HepG2 (cell line): ENCODE measurements around the gene NAIF1. TPM values are rescaled to one million over a fixed set of nuclear protein-coding genes. Genes with fewer than 3 reads are reported as not detected.

ENCODE experiments used
- CEBPB ChIP-seq: IDR thresholded peaks from 2 replicates; pipeline ENCODE4 v1.6.1; 2011; ENCODE audit warnings: low read depth, low read length, improper control_type of control experiment, borderline replicate concordance
- HOMEZ ChIP-seq: IDR thresholded peaks from 2 replicates; pipeline ENCODE4 v1.6.1; 2016; ENCODE audit warnings: low read depth
- ISL2 ChIP-seq: sonication (generic); formaldehyde crosslinking; IDR thresholded peaks from 2 replicates; pipeline ENCODE4 v1.5.0; 2020; ENCODE audit warnings: missing genetic modification reagents
- MTA1 ChIP-seq: sonication (generic); formaldehyde crosslinking; IDR thresholded peaks from 2 replicates; pipeline ENCODE4 v1.4.0; 2020; ENCODE audit warnings: missing genetic modification reagents, mild to moderate bottlenecking, borderline replicate concordance
- NCOA1 ChIP-seq: sonication (generic); formaldehyde crosslinking; IDR thresholded peaks from 2 replicates; pipeline ENCODE4 v1.9.0; 2021; ENCODE audit warnings: missing genetic modification reagents
- RXRA ChIP-seq: sonication (generic); formaldehyde crosslinking; IDR thresholded peaks from 2 replicates; pipeline ENCODE4 v1.5.1; 2020; ENCODE audit warnings: missing genetic modification reagents
- SNAI1 ChIP-seq: sonication (generic); formaldehyde crosslinking; IDR thresholded peaks from 2 replicates; pipeline ENCODE4 v1.5.0; 2020; ENCODE audit warnings: mild to moderate bottlenecking, missing genetic modification reagents, borderline replicate concordance
- TBX2 ChIP-seq: sonication (generic); formaldehyde crosslinking; IDR thresholded peaks from 2 replicates; pipeline ENCODE4 v1.5.0; 2020; ENCODE audit warnings: missing genetic modification reagents, mild to moderate bottlenecking, borderline replicate concordance
- ZBTB1 ChIP-seq: sonication (generic); formaldehyde crosslinking; IDR thresholded peaks from 2 replicates; pipeline ENCODE4 v1.4.0; 2020; ENCODE audit warnings: missing genetic modification reagents, borderline replicate concordance
- ZNF326 ChIP-seq: sonication (generic); formaldehyde crosslinking; IDR thresholded peaks from 2 replicates; pipeline ENCODE4 v1.4.0; 2020; ENCODE audit warnings: missing genetic modification reagents, borderline replicate concordance
- ZNF432 ChIP-seq: sonication (generic); formaldehyde crosslinking; IDR thresholded peaks from 2 replicates; pipeline ENCODE4 v1.5.0; 2020; ENCODE audit warnings: missing genetic modification reagents, mild to moderate bottlenecking, borderline replicate concordance
- ZNF510 ChIP-seq: sonication (generic); formaldehyde crosslinking; IDR thresholded peaks from 2 replicates; pipeline ENCODE4 v1.4.0; 2020; ENCODE audit warnings: low read depth, mild to moderate bottlenecking, missing genetic modification reagents
- ZNF574 ChIP-seq: sonication (generic); formaldehyde crosslinking; IDR thresholded peaks from 2 replicates; pipeline ENCODE4 v1.4.0; 2020; ENCODE audit warnings: missing genetic modification reagents
- ZNF770 ChIP-seq: sonication (generic); formaldehyde crosslinking; IDR thresholded peaks from 2 replicates; pipeline ENCODE4 v1.5.0; 2020; ENCODE audit warnings: mild to moderate bottlenecking, missing genetic modification reagents
- polyA plus RNA-seq, 8 experiments: library from polyadenylated mRNA; depleted of rRNA in 3 of 8; stranded (reverse) in 7 of 8; unstranded in 1 of 8; fragments of >200 nt; fragmentation: Illumina TruSeq in 4 of 8; extraction: Trizol in 4 of 8; gene quantifications; 2 replicates each; pipeline versions ENCODE4 v1.2.1 to v1.2.3, GENCODE V29; 2011 to 2016; ENCODE audit warnings: low read depth in 4 of 8, missing spikeins in 1 of 8, mixed read lengths in 1 of 8; ENCODE audit not compliant: insufficient read depth in 1 of 8
- total RNA-seq, 5 experiments: library from RNA; depleted of rRNA; stranded (reverse); fragments of >200 nt; fragmentation: Illumina TruSeq; extraction: Trizol; gene quantifications; 2 replicates each; pipeline ENCODE4 v1.2.3, GENCODE V29; 2016; ENCODE audit warnings: low read depth in 1 of 5
- TF ChIP-seq, protein P1 (sequence below): sonication (generic); formaldehyde crosslinking; IDR thresholded peaks from 2 replicates; pipeline ENCODE4 v1.5.1; 2020; ENCODE audit warnings: mild to moderate bottlenecking, missing genetic modification reagents
- TF ChIP-seq, protein P2 (sequence below): sonication (generic); formaldehyde crosslinking; IDR thresholded peaks from 2 replicates; pipeline ENCODE4 v1.9.0; 2022; ENCODE audit warnings: low read depth, missing genetic modification reagents

The NAIF1 gene
- total and polyA plus RNA-seq, 2 of the 13 experiments (the other 11 are each of a cell fraction or from before 2014, with no cell fraction given): 6.0 to 6.9 TPM

- TF ChIP-seq, protein P1, sequence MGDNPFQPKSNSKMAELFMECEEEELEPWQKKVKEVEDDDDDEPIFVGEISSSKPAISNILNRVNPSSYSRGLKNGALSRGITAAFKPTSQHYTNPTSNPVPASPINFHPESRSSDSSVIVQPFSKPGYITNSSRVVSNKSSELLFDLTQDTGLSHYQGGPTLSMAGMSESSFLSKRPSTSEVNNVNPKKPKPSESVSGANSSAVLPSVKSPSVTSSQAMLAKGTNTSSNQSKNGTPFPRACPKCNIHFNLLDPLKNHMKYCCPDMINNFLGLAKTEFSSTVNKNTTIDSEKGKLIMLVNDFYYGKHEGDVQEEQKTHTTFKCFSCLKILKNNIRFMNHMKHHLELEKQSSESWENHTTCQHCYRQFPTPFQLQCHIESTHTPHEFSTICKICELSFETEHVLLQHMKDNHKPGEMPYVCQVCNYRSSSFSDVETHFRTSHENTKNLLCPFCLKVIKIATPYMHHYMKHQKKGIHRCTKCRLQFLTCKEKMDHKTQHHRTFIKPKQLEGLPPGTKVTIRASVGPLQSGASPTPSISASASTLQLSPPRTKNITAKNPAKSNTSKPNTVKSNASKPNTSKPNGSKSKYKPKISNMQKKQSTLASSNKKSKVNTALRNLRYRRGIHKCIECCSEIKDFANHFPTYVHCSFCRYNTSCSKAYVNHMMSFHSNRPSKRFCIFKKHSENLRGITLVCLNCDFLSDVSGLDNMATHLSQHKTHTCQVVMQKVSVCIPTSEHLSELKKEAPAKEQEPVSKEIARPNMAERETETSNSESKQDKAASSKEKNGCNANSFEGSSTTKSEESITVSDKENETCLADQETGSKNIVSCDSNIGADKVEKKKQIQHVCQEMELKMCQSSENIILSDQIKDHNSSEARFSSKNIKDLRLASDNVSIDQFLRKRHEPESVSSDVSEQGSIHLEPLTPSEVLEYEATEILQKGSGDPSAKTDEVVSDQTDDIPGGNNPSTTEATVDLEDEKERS (CRISPR knock-in tag): no peak
- TF ChIP-seq ISL2 (CRISPR knock-in tag) (0 out of 2 replicates have a peak, but pooled peaks have one; percentile 23), ZNF574 (CRISPR knock-in tag) (no peak; the same call in 1 of the 2 replicates), CEBPB (no peak), MTA1 (CRISPR knock-in tag) (0 out of 2 replicates have a peak, but pooled peaks have one; percentile 57), ZNF326 (CRISPR knock-in tag) (no peak), HOMEZ (no peak), NCOA1 (CRISPR knock-in tag) (no peak), RXRA (CRISPR knock-in tag) (no peak; the same call in 1 of the 2 replicates), TBX2 (CRISPR knock-in tag) (0 out of 2 replicates have a peak, but pooled peaks have one; percentile 3), ZNF510 (no peak), ZNF770 (CRISPR knock-in tag) (peak; percentile 13), ZNF432 (CRISPR knock-in tag) (no peak), SNAI1 (CRISPR knock-in tag) (no peak), ZBTB1 (CRISPR knock-in tag) (no peak)
- TF ChIP-seq, protein P2, sequence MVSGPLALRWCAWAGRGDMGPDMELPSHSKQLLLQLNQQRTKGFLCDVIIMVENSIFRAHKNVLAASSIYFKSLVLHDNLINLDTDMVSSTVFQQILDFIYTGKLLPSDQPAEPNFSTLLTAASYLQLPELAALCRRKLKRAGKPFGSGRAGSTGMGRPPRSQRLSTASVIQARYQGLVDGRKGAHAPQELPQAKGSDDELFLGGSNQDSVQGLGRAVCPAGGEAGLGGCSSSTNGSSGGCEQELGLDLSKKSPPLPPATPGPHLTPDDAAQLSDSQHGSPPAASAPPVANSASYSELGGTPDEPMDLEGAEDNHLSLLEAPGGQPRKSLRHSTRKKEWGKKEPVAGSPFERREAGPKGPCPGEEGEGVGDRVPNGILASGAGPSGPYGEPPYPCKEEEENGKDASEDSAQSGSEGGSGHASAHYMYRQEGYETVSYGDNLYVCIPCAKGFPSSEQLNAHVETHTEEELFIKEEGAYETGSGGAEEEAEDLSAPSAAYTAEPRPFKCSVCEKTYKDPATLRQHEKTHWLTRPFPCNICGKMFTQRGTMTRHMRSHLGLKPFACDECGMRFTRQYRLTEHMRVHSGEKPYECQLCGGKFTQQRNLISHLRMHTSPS (CRISPR knock-in tag): no peak
These were observed 1.5 kb upstream of the NAIF1 start (continued) for GRCh38 chr9:128068386-128069205.
